HEK293 (cell line): ENCODE data around the gene CD3G.

Source experiments
- CTCF ChIA-PET: fragments of 350-600 bp; formaldehyde crosslinking; extraction: SDS; loops from one replicate; lab custom pipeline; 2021; ENCODE audit warnings: antibody characterized with exemption; lab: Yijun Ruan, JAX
- POLR2A ChIA-PET: fragments of 300-600 bp; formaldehyde crosslinking; extraction: SDS; loops from one replicate; lab custom pipeline; 2020; ENCODE audit warnings: antibody characterized with exemption, inconsistent platforms; lab: Yijun Ruan, JAX
- H3K27ac ChIP-seq: fragments of 200-500 bp; sonication (Bioruptor generic); 2 replicates; pipeline ENCODE4 v1.5.1; 2014; ENCODE audit warnings: low read depth, low read length, control low read depth, inconsistent platforms; ENCODE audit errors: extremely low read depth
- H3K36me3 ChIP-seq, 2 experiments: fragments of 200-500 bp in 1 of 2; sonication (Bioruptor generic) in 1 of 2; 1 replicate in 1 of 2; 2 replicates in 1 of 2; pipeline ENCODE4 v1.5.1; 2014 to 2017; ENCODE audit warnings: inconsistent platforms in 2 of 2, low read length in 2 of 2; ENCODE audit not compliant: control insufficient read depth in 2 of 2, insufficient read depth in 1 of 2
- H3K4me1 ChIP-seq: fragments of 200-500 bp; sonication (Bioruptor generic); 2 replicates; pipeline ENCODE4 v1.5.1; 2014; ENCODE audit warnings: mild to moderate bottlenecking, low read length, inconsistent platforms; ENCODE audit not compliant: control insufficient read depth, insufficient read depth
- H3K4me3 ChIP-seq: 2 replicates; pipeline ENCODE4 v1.5.1; 2011; ENCODE audit warnings: low read depth, mild to moderate bottlenecking, control low read depth, low read length, moderate library complexity
- H3K9me3 ChIP-seq: fragments of 200-500 bp; sonication (Bioruptor generic); 2 replicates; pipeline ENCODE4 v1.5.1; 2014; ENCODE audit warnings: low read depth, low read length, inconsistent platforms; ENCODE audit not compliant: control insufficient read depth, insufficient read depth
- BCL11A ChIP-seq: fragments of 450-650 bp; formaldehyde crosslinking; IDR thresholded peaks from 2 replicates; pipeline ENCODE4 v1.5.1; 2016; ENCODE audit warnings: low read depth, missing biosample characterization, missing genetic modification characterization
- GFI1B ChIP-seq: fragments of 450-650 bp; formaldehyde crosslinking; IDR thresholded peaks from 2 replicates; pipeline ENCODE4 v1.5.1; 2016; ENCODE audit warnings: missing biosample characterization, missing genetic modification characterization
- GLIS2 ChIP-seq: fragments of 450-650 bp; formaldehyde crosslinking; IDR thresholded peaks from 2 replicates; pipeline ENCODE4 v1.5.1; 2016; ENCODE audit warnings: missing biosample characterization, missing genetic modification characterization
- KLF8 ChIP-seq: fragments of 450-650 bp; formaldehyde crosslinking; IDR thresholded peaks from 2 replicates; pipeline ENCODE4 v1.5.1; 2016; ENCODE audit warnings: missing biosample characterization, missing genetic modification characterization
- OVOL3 ChIP-seq: fragments of 450-650 bp; formaldehyde crosslinking; IDR thresholded peaks from 2 replicates; pipeline ENCODE4 v1.5.1; 2016; ENCODE audit warnings: missing biosample characterization, missing genetic modification characterization
- PRDM4 ChIP-seq: fragments of 450-650 bp; formaldehyde crosslinking; IDR thresholded peaks from 2 replicates; pipeline ENCODE4 v1.5.1; 2017; ENCODE audit warnings: missing biosample characterization, missing genetic modification characterization
- SETDB1 ChIP-seq: IDR thresholded peaks from one replicate; pipeline ENCODE4 v1.6.1; 2017; ENCODE audit warnings: mild to moderate bottlenecking, low read length, moderate library complexity, mixed read lengths; ENCODE audit not compliant: insufficient read length
- SP7 ChIP-seq: fragments of 450-650 bp; formaldehyde crosslinking; IDR thresholded peaks from 2 replicates; pipeline ENCODE4 v1.5.1; 2016; ENCODE audit warnings: missing biosample characterization, missing genetic modification characterization
- YY2 ChIP-seq: fragments of 450-650 bp; formaldehyde crosslinking; IDR thresholded peaks from 2 replicates; pipeline ENCODE4 v1.5.1; 2016; ENCODE audit warnings: missing biosample characterization, missing genetic modification characterization
- ZBTB10 ChIP-seq: fragments of 450-650 bp; formaldehyde crosslinking; IDR thresholded peaks from 2 replicates; pipeline ENCODE4 v1.5.1; 2016; ENCODE audit warnings: missing biosample characterization, missing genetic modification characterization
- ZBTB49 ChIP-seq: fragments of 450-650 bp; formaldehyde crosslinking; IDR thresholded peaks from 2 replicates; pipeline ENCODE4 v1.5.1; 2016; ENCODE audit warnings: missing biosample characterization, missing genetic modification characterization, low read depth
- ZFP41 ChIP-seq: fragments of 450-650 bp; formaldehyde crosslinking; IDR thresholded peaks from 2 replicates; pipeline ENCODE4 v1.5.1; 2016; ENCODE audit warnings: missing biosample characterization, missing genetic modification characterization, borderline replicate concordance
- ZNF114 ChIP-seq: fragments of 450-650 bp; formaldehyde crosslinking; IDR thresholded peaks from 2 replicates; pipeline ENCODE4 v1.5.0; 2017; ENCODE audit warnings: missing biosample characterization, missing genetic modification characterization
- ZNF214 ChIP-seq: fragments of 450-650 bp; formaldehyde crosslinking; IDR thresholded peaks from 2 replicates; pipeline ENCODE4 v1.5.1; 2017; ENCODE audit warnings: missing biosample characterization, mild to moderate bottlenecking, missing genetic modification characterization, borderline replicate concordance
- ZNF23 ChIP-seq: fragments of 450-650 bp; formaldehyde crosslinking; IDR thresholded peaks from 2 replicates; pipeline ENCODE4 v1.5.1; 2016; ENCODE audit warnings: missing biosample characterization, missing genetic modification characterization, borderline replicate concordance
- ZNF302 ChIP-seq: fragments of 450-650 bp; formaldehyde crosslinking; IDR thresholded peaks from 2 replicates; pipeline ENCODE4 v1.5.1; 2016; ENCODE audit warnings: missing biosample characterization, missing genetic modification characterization, low read depth
- ZNF362 ChIP-seq: fragments of 450-650 bp; formaldehyde crosslinking; IDR thresholded peaks from 2 replicates; pipeline ENCODE4 v1.5.1; 2016; ENCODE audit warnings: missing biosample characterization, missing genetic modification characterization
- ZNF433 ChIP-seq: fragments of 450-650 bp; formaldehyde crosslinking; IDR thresholded peaks from 2 replicates; pipeline ENCODE4 v1.5.1; 2016; ENCODE audit warnings: missing biosample characterization, missing genetic modification characterization, low read depth
- ZNF510 ChIP-seq: fragments of 450-650 bp; formaldehyde crosslinking; IDR thresholded peaks from 2 replicates; pipeline ENCODE4 v1.5.1; 2018; ENCODE audit warnings: mild to moderate bottlenecking, missing genetic modification characterization, missing biosample characterization; ENCODE audit not compliant: insufficient replicate concordance
- ZNF843 ChIP-seq: fragments of 450-650 bp; formaldehyde crosslinking; IDR thresholded peaks from 2 replicates; pipeline ENCODE4 v1.5.1; 2016; ENCODE audit warnings: missing biosample characterization, missing genetic modification characterization
- ZSCAN5A ChIP-seq: fragments of 450-650 bp; formaldehyde crosslinking; IDR thresholded peaks from 2 replicates; pipeline ENCODE4 v1.5.1; 2016; ENCODE audit warnings: missing biosample characterization, missing genetic modification characterization

The CD3G gene

GRCh38 chr11:118398791-118399559, 54.8 kb downstream of the CD3G start (continued):
- no peak for TF ChIP-seq ZNF302 (tag by site-specific recombination)

- no peaks in the 10 kb centered on the region for H3K9me3 ChIP-seq
- H3K4me3 ChIP-seq: peak within 1 kb of the TSS; percentile 92
- ChIA-PET POLR2A (interaction anchor here (1.3 to 1.8 kb wide), 3 partner anchors 15 to 35 kb away, joined by 3 to 13 read pairs (median 5); partner anchors contain the start of gene KMT2A), CTCF (interaction anchor here (0.5 to 1.6 kb wide), 3 partner anchors 16 to 107 kb away, joined by 3 to 4 read pairs (median 3); no protein-coding TSS in a partner anchor)
- peaks cover 3 to 38% of the 10 kb centered on the region in 2 experiments; a peak in 2 of 3 replicates for H3K36me3 ChIP-seq
- peaks cover under 1% of the 10 kb centered on the region; the same call in 1 of the 2 replicates for H3K4me1 ChIP-seq
- H3K27ac ChIP-seq: peak within 1 kb of the TSS; percentile 61
- TF ChIP-seq ZBTB49: no peak
- TF ChIP-seq ZNF114 (tag by site-specific recombination): no peak
- TF ChIP-seq OVOL3 (tag by site-specific recombination): no peak
- TF ChIP-seq ZSCAN5A (tag by site-specific recombination): no peak
- no peak for TF ChIP-seq ZBTB10 (tag by site-specific recombination)
- no peak for TF ChIP-seq SETDB1
- TF ChIP-seq GFI1B (tag by site-specific recombination): no peak
- no peak for TF ChIP-seq YY2 (tag by site-specific recombination)
- no peak for TF ChIP-seq ZNF362 (tag by site-specific recombination)
- TF ChIP-seq GLIS2: no peak
- no peak for TF ChIP-seq BCL11A (tag by site-specific recombination)
- peak; percentile 9; the same call in 1 of the 2 replicates for TF ChIP-seq PRDM4 (tag by site-specific recombination)
- no peak for TF ChIP-seq KLF8 (tag by site-specific recombination)
- TF ChIP-seq ZNF433 (tag by site-specific recombination): no peak
- no peak for TF ChIP-seq ZNF510 (tag by site-specific recombination)
- no peak for TF ChIP-seq ZNF23 (tag by site-specific recombination)
- no peak; the same call in 1 of the 2 replicates for TF ChIP-seq SP7 (tag by site-specific recombination)
- TF ChIP-seq ZFP41: no peak
- TF ChIP-seq ZNF843 (tag by site-specific recombination): no peak; the same call in 1 of the 2 replicates
- TF ChIP-seq ZNF214 (tag by site-specific recombination): no peak
These were observed 57.2 kb downstream of the CD3G start, which contains the start of gene ATP5MG for GRCh38 chr11:118401151-118401879. TSS of gene ATP5MG (plus strand) at chr11:118401606. CDS start at chr11:118401666, 60 bp downstream.
